ENCODE results near the gene CATSPER3. TPM values are rescaled to one million over a fixed set of nuclear protein-coding genes. Genes with fewer than 3 reads are reported as not detected.
"Not testable (repeated sequence)": the region's sequence is repeated elsewhere in the genome, so short reads cannot be mapped to it uniquely, and the experiment has no call there.

CATSPER3 gene
- total RNA-seq, 1 experiment from 2014 or later, result 0.37 TPM

DNA sequence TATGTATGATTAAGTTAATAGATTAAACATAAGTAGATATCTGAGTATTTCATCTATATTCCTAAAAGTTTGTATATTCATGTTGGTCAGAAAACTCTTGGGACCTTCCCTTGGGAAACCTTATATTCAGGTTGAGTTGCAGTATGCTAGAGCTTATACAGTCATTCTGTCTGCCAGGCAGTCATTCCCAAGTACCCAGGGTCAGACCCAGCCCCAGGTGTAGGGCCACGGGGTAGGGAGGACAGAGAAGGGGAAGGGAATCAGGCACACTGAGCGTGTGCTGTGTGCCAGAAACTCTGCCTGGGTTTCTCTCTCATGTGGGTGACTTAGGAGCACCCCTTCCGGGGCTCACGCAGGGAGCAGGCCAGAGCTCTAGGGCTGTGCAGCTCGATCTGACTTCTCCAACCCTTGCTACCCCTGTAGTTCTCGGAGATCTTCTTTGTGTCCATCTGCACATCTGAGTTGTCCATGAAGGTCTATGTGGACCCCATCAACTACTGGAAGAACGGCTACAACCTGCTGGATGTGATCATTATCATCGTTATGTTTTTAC is 28.2 kb downstream of the CATSPER3 start (continued):
- TF ChIP-seq, protein P1, sequence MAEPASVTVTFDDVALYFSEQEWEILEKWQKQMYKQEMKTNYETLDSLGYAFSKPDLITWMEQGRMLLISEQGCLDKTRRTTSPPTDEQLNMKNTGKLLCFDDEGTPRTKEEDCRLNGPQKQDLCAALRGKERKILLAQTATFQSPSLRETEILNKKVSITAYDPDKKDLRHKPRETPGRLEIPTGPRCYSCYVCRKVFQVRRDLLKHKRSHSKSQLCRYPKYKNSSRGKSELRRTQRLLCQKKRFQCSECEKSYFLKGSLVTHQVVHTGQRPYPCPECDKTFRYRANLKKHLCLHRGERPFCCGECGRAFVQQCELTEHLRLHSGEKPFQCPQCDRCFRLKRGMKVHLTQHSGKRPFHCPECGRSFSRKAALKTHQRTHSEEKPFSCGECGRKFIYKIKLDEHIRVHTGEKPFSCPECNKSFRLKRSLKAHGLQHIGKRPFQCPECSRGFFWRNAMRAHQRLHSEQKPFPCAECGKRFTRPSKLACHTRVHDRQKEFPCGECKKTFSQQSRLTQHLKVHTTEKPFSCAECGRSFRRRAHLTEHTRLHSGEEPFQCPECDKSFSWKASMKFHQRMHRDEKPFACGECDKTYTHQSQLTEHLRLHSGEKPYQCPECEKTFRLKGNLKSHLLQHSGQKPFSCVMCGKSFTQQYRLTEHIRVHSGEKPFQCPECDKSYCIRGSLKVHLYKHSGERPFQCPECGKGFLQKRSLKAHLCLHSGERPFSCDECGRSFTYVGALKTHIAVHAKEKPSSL (CRISPR knock-in tag; conservative IDR thresholded peaks at IDR 0.05), result no peak
- TF ChIP-seq ZBTB21 (CRISPR knock-in tag; IDR thresholded peaks at IDR 0.05; ENCODE audit: borderline replicate concordance) (no peak), SMAD3 (CRISPR knock-in tag; IDR thresholded peaks at IDR 0.05; ENCODE audit: borderline replicate concordance) (no peak), GRHL2 (CRISPR knock-in tag; IDR thresholded peaks at IDR 0.05; ENCODE audit: insufficient replicate concordance, severe bottlenecking) (no peak), CREM (CRISPR knock-in tag; IDR thresholded peaks at IDR 0.05) (no peak), FOXJ3 (CRISPR knock-in tag; IDR thresholded peaks at IDR 0.05; ENCODE audit: borderline replicate concordance) (no peak)
- TF ChIP-seq, protein P2, sequence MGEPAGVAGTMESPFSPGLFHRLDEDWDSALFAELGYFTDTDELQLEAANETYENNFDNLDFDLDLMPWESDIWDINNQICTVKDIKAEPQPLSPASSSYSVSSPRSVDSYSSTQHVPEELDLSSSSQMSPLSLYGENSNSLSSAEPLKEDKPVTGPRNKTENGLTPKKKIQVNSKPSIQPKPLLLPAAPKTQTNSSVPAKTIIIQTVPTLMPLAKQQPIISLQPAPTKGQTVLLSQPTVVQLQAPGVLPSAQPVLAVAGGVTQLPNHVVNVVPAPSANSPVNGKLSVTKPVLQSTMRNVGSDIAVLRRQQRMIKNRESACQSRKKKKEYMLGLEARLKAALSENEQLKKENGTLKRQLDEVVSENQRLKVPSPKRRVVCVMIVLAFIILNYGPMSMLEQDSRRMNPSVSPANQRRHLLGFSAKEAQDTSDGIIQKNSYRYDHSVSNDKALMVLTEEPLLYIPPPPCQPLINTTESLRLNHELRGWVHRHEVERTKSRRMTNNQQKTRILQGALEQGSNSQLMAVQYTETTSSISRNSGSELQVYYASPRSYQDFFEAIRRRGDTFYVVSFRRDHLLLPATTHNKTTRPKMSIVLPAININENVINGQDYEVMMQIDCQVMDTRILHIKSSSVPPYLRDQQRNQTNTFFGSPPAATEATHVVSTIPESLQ (CRISPR knock-in tag; IDR thresholded peaks at IDR 0.05), result no peak
- TF ChIP-seq, protein P3, sequence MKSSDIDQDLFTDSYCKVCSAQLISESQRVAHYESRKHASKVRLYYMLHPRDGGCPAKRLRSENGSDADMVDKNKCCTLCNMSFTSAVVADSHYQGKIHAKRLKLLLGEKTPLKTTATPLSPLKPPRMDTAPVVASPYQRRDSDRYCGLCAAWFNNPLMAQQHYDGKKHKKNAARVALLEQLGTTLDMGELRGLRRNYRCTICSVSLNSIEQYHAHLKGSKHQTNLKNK (CRISPR knock-in tag; IDR thresholded peaks at IDR 0.05), result no peak
- TF ChIP-seq, protein P4, sequence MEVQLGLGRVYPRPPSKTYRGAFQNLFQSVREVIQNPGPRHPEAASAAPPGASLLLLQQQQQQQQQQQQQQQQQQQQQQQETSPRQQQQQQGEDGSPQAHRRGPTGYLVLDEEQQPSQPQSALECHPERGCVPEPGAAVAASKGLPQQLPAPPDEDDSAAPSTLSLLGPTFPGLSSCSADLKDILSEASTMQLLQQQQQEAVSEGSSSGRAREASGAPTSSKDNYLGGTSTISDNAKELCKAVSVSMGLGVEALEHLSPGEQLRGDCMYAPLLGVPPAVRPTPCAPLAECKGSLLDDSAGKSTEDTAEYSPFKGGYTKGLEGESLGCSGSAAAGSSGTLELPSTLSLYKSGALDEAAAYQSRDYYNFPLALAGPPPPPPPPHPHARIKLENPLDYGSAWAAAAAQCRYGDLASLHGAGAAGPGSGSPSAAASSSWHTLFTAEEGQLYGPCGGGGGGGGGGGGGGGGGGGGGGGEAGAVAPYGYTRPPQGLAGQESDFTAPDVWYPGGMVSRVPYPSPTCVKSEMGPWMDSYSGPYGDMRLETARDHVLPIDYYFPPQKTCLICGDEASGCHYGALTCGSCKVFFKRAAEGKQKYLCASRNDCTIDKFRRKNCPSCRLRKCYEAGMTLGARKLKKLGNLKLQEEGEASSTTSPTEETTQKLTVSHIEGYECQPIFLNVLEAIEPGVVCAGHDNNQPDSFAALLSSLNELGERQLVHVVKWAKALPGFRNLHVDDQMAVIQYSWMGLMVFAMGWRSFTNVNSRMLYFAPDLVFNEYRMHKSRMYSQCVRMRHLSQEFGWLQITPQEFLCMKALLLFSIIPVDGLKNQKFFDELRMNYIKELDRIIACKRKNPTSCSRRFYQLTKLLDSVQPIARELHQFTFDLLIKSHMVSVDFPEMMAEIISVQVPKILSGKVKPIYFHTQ (CRISPR knock-in tag; IDR thresholded peaks at IDR 0.05), result no peak

GRCh38 chr5:134997015-134997414 is 29.3 kb downstream of the CATSPER3 start:
- H3K27ac Mint-ChIP-seq, result no peak overlapping the region
- no peak for TF ChIP-seq ATF1 (CRISPR knock-in tag; IDR thresholded peaks at IDR 0.05)
- no peak for TF ChIP-seq NR3C1 (CRISPR knock-in tag; conservative IDR thresholded peaks at IDR 0.05; ENCODE audit: low read depth)
- TF ChIP-seq, protein P5, sequence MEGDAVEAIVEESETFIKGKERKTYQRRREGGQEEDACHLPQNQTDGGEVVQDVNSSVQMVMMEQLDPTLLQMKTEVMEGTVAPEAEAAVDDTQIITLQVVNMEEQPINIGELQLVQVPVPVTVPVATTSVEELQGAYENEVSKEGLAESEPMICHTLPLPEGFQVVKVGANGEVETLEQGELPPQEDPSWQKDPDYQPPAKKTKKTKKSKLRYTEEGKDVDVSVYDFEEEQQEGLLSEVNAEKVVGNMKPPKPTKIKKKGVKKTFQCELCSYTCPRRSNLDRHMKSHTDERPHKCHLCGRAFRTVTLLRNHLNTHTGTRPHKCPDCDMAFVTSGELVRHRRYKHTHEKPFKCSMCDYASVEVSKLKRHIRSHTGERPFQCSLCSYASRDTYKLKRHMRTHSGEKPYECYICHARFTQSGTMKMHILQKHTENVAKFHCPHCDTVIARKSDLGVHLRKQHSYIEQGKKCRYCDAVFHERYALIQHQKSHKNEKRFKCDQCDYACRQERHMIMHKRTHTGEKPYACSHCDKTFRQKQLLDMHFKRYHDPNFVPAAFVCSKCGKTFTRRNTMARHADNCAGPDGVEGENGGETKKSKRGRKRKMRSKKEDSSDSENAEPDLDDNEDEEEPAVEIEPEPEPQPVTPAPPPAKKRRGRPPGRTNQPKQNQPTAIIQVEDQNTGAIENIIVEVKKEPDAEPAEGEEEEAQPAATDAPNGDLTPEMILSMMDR (IDR thresholded peaks at IDR 0.05), result no peak
- no peak for TF ChIP-seq ZNF671 (CRISPR knock-in tag; IDR thresholded peaks at IDR 0.05)
- no peak for TF ChIP-seq STAT6 (CRISPR knock-in tag; conservative IDR thresholded peaks at IDR 0.05; ENCODE audit: low read depth)
- TF ChIP-seq NR1H2 (CRISPR knock-in tag; IDR thresholded peaks at IDR 0.05), result no peak
- TF ChIP-seq, protein P6, sequence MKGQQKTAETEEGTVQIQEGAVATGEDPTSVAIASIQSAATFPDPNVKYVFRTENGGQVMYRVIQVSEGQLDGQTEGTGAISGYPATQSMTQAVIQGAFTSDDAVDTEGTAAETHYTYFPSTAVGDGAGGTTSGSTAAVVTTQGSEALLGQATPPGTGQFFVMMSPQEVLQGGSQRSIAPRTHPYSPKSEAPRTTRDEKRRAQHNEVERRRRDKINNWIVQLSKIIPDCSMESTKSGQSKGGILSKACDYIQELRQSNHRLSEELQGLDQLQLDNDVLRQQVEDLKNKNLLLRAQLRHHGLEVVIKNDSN (CRISPR knock-in tag; IDR thresholded peaks at IDR 0.05), result no peak
- TF ChIP-seq ERG (CRISPR knock-in tag; IDR thresholded peaks at IDR 0.05), result no peak
- TF ChIP-seq NFE2L1 (CRISPR knock-in tag; IDR thresholded peaks at IDR 0.05), result no peak
- POLR2A ChIA-PET, result no interaction called here
- no peaks in the 10 kb centered on the region for H3K36me3 Mint-ChIP-seq
- DNase-seq (ENCODE audit: low spot score) (no peak), ATAC-seq (no peak)
- CTCF ChIA-PET, result no interaction called here
- H3K4me3 Mint-ChIP-seq, result no peak overlapping the region
- H3K4me1 Mint-ChIP-seq, result peaks cover 6% of the 10 kb centered on the region
- peaks cover 7% of the 10 kb centered on the region; the same call in 1 of the 2 replicates for H3K27me3 Mint-ChIP-seq (ENCODE audit: low read depth)
- H3K9me3 Mint-ChIP-seq, result no peaks in the 10 kb centered on the region

DNA sequence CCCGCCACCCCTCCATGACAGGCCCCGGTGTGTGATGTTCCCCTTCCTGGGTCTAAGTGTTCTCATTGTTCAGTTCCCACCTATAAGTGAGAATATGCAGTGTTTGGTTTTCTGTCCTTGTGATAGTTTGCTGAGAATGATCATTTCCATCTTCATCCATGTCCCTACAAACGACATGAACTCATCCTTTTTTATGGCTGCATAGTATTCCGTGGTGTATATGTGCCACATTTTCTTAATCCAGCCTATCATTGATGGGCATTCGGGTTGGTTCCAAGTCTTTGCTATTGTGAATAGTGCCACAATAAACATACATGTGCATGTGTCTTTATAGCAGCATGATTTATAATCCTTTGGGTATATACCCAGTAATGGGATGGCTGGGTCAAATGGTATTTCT is 30.4 kb downstream of the CATSPER3 start:
- H3K9me3 Mint-ChIP-seq; H3K36me3 Mint-ChIP-seq; CTCF ChIA-PET; H3K27ac Mint-ChIP-seq; POLR2A ChIA-PET; H3K4me3 Mint-ChIP-seq; H3K4me1 Mint-ChIP-seq; ATAC-seq; DNase-seq (ENCODE audit: low spot score): not testable (repeated sequence)
- peaks cover 13% of the 10 kb centered on the region; the same call in 1 of the 2 replicates for H3K27me3 Mint-ChIP-seq (ENCODE audit: low read depth)

Data from WTC11 (cell line).